Ascending aorta (tissue), 2 donors: ENCODE results near the gene RSPH9. TPM values are rescaled to one million over a fixed set of nuclear protein-coding genes. Genes with fewer than 3 reads are reported as not detected.
A peak's percentile ranks its signal among the peaks of the same experiment; 100 is the strongest.

Experiments used
- DNase-seq, 2 donors: peaks; one replicate each; pipeline ENCODE4 v3.0.0-alpha.2; 2019; ENCODE audit warnings: low spot score in 2 of 2
- H3K27ac ChIP-seq, 2 donors: fragments of 200-600 bp; sonication (generic); one replicate each; pipeline ENCODE4 v1.5.1; 2016 to 2017; ENCODE audit warnings: mild to moderate bottlenecking in 1 of 2
- H3K27me3 ChIP-seq: fragments of 200-600 bp; sonication (generic); one replicate; pipeline ENCODE4 v1.5.1; 2017
- H3K36me3 ChIP-seq, 2 donors: fragments of 200-600 bp; sonication (generic); one replicate each; pipeline ENCODE4 v1.5.1; 2016
- H3K4me1 ChIP-seq, 2 donors: fragments of 200-600 bp; sonication (generic); one replicate each; pipeline ENCODE4 v1.5.1; 2016 to 2017; ENCODE audit warnings: mild to moderate bottlenecking in 1 of 2
- H3K4me3 ChIP-seq, 2 donors: fragments of 200-600 bp; sonication (generic); one replicate each; pipeline ENCODE4 v1.5.1; 2016 to 2017; ENCODE audit warnings: mild to moderate bottlenecking in 1 of 2
- H3K9me3 ChIP-seq, 2 donors: fragments of 200-600 bp; sonication (generic); one replicate each; pipeline ENCODE4 v1.5.1; 2016
- intact Hi-C: fragments of 100-400 bp; cut with DNase I; formaldehyde crosslinking; loops from one replicate; pipeline ENCODE4 v1.15.1; 2023
- total RNA-seq: library from RNA; depleted of rRNA; stranded (reverse); fragments of >200 nt; gene quantifications from one replicate; pipeline ENCODE4 v1.1.0, GENCODE V29; 2016
- TF ChIP-seq, protein P1 (sequence below), 3 experiments: fragments of 200-600 bp in 2 of 3; fragments of 450-650 bp in 1 of 3; sonication (generic) in 2 of 3; IDR thresholded peaks; one replicate each; pipeline ENCODE4 v1.5.1; 2016 to 2019; ENCODE audit warnings: antibody characterized with exemption in 3 of 3, mild to moderate bottlenecking in 1 of 3, moderate library complexity in 1 of 3

RSPH9 gene
- total RNA-seq, 1 donor from 2014 or later: not detected

DNA sequence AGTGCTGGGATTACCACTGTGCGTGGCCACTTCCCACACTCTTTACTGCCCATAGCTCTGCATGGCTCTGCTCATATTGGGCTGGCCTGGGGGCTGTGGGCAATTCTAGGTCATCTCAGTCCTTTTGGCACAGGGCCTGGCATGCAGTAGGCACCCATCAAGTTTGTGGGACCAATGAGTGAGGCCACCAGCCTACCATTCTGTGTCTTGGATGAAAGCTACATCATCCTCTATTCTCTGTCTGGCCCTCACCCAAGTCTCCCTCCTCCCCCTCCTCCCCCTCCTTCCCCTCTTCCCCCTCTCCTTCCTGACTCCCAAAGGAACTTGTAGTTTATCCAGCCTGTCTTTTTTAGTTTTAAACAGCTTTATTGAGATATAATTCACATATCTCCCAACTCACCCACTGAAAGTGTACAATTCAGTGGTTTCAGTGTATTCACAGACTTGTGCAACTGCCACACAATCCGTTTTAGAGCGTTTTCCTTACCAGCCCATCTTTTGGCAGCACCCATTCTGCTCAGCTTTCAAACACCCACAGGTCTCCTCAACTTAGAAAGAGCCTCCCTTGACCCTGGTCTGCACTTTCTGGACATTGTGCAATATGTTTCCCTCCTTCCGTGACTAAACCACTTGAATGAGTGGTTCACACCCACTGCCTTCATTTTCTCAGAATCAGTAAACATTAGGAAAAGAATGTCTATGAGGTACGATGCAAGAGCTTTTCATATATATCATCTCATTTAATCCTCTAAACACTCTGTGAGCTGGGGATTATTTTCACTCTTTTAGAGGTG, 64.2 kb downstream of the RSPH9 start:
- H3K27me3 ChIP-seq: no peaks in the 10 kb centered on the region
- H3K9me3 ChIP-seq: no peaks in the 10 kb centered on the region
- no peaks in the 10 kb centered on the region for H3K36me3 ChIP-seq
- intact Hi-C loops: no loop called here
- no peak for DNase-seq
- TF ChIP-seq, protein P1, sequence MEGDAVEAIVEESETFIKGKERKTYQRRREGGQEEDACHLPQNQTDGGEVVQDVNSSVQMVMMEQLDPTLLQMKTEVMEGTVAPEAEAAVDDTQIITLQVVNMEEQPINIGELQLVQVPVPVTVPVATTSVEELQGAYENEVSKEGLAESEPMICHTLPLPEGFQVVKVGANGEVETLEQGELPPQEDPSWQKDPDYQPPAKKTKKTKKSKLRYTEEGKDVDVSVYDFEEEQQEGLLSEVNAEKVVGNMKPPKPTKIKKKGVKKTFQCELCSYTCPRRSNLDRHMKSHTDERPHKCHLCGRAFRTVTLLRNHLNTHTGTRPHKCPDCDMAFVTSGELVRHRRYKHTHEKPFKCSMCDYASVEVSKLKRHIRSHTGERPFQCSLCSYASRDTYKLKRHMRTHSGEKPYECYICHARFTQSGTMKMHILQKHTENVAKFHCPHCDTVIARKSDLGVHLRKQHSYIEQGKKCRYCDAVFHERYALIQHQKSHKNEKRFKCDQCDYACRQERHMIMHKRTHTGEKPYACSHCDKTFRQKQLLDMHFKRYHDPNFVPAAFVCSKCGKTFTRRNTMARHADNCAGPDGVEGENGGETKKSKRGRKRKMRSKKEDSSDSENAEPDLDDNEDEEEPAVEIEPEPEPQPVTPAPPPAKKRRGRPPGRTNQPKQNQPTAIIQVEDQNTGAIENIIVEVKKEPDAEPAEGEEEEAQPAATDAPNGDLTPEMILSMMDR (IDR thresholded peaks at IDR 0.05): no peak
- H3K4me1 ChIP-seq: peaks cover 5 to 6% of the 10 kb centered on the region in 2 donors
- no peak overlapping the region for H3K4me3 ChIP-seq
- H3K27ac ChIP-seq: peak overlapping the region in 1 of 2 donors; percentile 48

- H3K27ac ChIP-seq: peak overlapping the region in 1 of 2 donors; percentile 48
- H3K4me3 ChIP-seq: no peak overlapping the region
- no peak for DNase-seq
- H3K27me3 ChIP-seq: no peaks in the 10 kb centered on the region
- H3K9me3 ChIP-seq: no peaks in the 10 kb centered on the region
- TF ChIP-seq, protein P1 (IDR thresholded peaks at IDR 0.05): no peak
- H3K4me1 ChIP-seq: peaks cover 5 to 6% of the 10 kb centered on the region in 2 donors
- no peaks in the 10 kb centered on the region for H3K36me3 ChIP-seq
- intact Hi-C loops: no loop called here
Measured at GRCh38 chr6:43709654-43710303, 64.9 kb downstream of the RSPH9 start.

DNA sequence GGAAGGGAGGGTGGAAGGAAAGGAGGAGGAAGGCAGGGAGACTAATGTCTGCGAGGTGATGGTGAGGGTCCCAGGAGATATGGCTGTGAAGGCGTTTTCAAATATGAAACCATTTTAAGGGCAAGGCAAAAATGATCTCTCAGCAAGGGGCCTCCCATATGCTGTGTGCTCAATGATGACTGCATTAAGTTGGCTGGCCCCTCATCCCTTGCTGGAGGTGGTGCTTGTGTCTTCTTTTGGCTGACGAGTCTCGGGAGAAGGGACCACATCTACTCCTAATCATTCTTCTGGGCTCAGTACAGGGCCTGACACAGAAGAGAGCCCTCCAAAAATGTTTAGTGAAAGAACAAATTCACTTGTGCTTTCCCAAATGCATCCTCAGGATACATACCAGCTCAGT, 65.7 kb downstream of the RSPH9 start:
- Histone ChIP-seq H3K9me3 (no peaks in the 10 kb centered on the region), H3K27ac (no peak overlapping the region), H3K4me3 (no peak overlapping the region), H3K4me1 (peaks cover 5 to 6% of the 10 kb centered on the region in 2 donors), H3K36me3 (no peaks in the 10 kb centered on the region), H3K27me3 (no peaks in the 10 kb centered on the region)
- intact Hi-C loops: no loop called here
- TF ChIP-seq, protein P1 (IDR thresholded peaks at IDR 0.05): no peak
- no peak for DNase-seq

GRCh38 chr6:43712579-43712978, 67.7 kb downstream of the RSPH9 start:
- no peak for DNase-seq
- no peak overlapping the region for H3K27ac ChIP-seq
- TF ChIP-seq, protein P1 (IDR thresholded peaks at IDR 0.05): no peak
- H3K4me1 ChIP-seq: peaks cover 7% of the 10 kb centered on the region in 2 donors
- no peaks in the 10 kb centered on the region for H3K27me3 ChIP-seq
- no peaks in the 10 kb centered on the region for H3K9me3 ChIP-seq
- no peak overlapping the region for H3K4me3 ChIP-seq
- intact Hi-C loops: no loop called here
- no peaks in the 10 kb centered on the region for H3K36me3 ChIP-seq

DNA sequence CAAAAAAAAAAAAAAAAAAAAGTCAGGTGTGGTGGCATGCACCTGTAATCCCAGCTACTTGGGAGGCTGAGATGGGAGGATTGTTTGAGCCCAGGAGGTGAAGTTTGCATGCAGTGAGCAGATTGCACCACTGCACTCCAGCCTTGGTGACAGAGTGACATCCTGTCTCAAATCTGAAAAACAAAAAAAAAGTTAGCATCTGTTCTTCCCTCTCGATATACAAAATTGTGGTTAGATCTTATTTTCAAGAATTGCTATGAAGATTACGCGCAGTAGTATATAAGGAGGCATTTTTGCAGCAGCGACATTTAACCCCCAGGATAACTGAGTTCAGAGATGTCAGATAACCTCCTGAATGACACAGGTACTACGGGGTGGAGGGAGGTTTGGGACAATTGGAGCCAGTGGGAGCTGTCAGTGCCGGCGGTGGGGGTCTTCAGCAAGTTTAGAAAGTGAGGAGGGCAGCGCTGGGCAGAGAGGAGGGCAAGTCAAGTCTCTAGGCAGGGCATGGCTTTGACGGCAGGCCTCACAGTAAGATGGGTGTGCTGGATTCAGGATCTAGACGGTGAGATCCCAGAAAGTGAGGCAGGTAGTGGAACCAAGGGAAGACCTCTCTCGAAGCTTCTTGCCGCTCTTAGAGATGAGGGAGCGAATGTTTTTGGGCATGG, 68.9 kb downstream of the RSPH9 start:
- peaks cover 7% of the 10 kb centered on the region in 2 donors for H3K4me1 ChIP-seq
- no peak overlapping the region for H3K27ac ChIP-seq
- TF ChIP-seq, protein P1 (IDR thresholded peaks at IDR 0.05): no peak
- intact Hi-C loops: no loop called here
- H3K4me3 ChIP-seq: no peak overlapping the region
- DNase-seq: no peak
- H3K36me3 ChIP-seq: no peaks in the 10 kb centered on the region
- no peaks in the 10 kb centered on the region for H3K9me3 ChIP-seq
- no peaks in the 10 kb centered on the region for H3K27me3 ChIP-seq
